GM08714 (cell line): ENCODE measurements around the gene SORCS2.

Experiments used
- H3K4me3 ChIP-seq: fragments of 200-500 bp; sonication (Bioruptor generic); 2 replicates; pipeline ENCODE4 v1.5.1; 2014; ENCODE audit warnings: mild to moderate bottlenecking, low read length, inconsistent platforms
- ZNF274 ChIP-seq: IDR thresholded peaks from 2 replicates; pipeline ENCODE4 v1.6.1; 2012; ENCODE audit warnings: mild to moderate bottlenecking, low read depth, low read length

SORCS2 gene

GRCh38 chr4:7773401-7774180 lies 581.3 kb downstream of the SORCS2 start:
- no peak overlapping the region for H3K4me3 ChIP-seq
- no peak for TF ChIP-seq ZNF274

GRCh38 chr4:7774301-7775294 lies 582.3 kb downstream of the SORCS2 start:
- no peak overlapping the region for H3K4me3 ChIP-seq
- TF ChIP-seq ZNF274: no peak

- H3K4me3 ChIP-seq: no peak overlapping the region
- TF ChIP-seq ZNF274: no peak
Observed at GRCh38 chr4:7775396-7775795, 583.1 kb downstream of the SORCS2 start.

GRCh38 chr4:7777017-7777710 lies 584.8 kb downstream of the SORCS2 start:
- no peak overlapping the region for H3K4me3 ChIP-seq
- no peak for TF ChIP-seq ZNF274

GRCh38 chr4:7777871-7778509 lies 585.7 kb downstream of the SORCS2 start:
- no peak for TF ChIP-seq ZNF274
- no peak overlapping the region for H3K4me3 ChIP-seq

- no peak overlapping the region for H3K4me3 ChIP-seq
Observed at GRCh38 chr4:7778510-7779431, 586.4 kb downstream of the SORCS2 start.

GRCh38 chr4:7779432-7779768 lies 587.1 kb downstream of the SORCS2 start:
- no peak for TF ChIP-seq ZNF274

More at GRCh38 chr4:7778510-7779431, 586.4 kb downstream of the SORCS2 start:
- no peak for TF ChIP-seq ZNF274

GRCh38 chr4:7780751-7781348 lies 588.5 kb downstream of the SORCS2 start:
- no peak overlapping the region for H3K4me3 ChIP-seq
- no peak for TF ChIP-seq ZNF274

More at GRCh38 chr4:7779432-7779768, 587.1 kb downstream of the SORCS2 start:
- H3K4me3 ChIP-seq: no peak overlapping the region

- H3K4me3 ChIP-seq: no peak overlapping the region
- no peak for TF ChIP-seq ZNF274
Observed at GRCh38 chr4:7781366-7781765, 589.0 kb downstream of the SORCS2 start.

GRCh38 chr4:7781993-7782392 lies 589.7 kb downstream of the SORCS2 start:
- no peak overlapping the region for H3K4me3 ChIP-seq
- TF ChIP-seq ZNF274: no peak

GRCh38 chr4:7782783-7783182 lies 590.4 kb downstream of the SORCS2 start:
- no peak overlapping the region for H3K4me3 ChIP-seq
- no peak for TF ChIP-seq ZNF274

GRCh38 chr4:7783541-7783940 lies 591.2 kb downstream of the SORCS2 start:
- TF ChIP-seq ZNF274: no peak
- H3K4me3 ChIP-seq: no peak overlapping the region
